Measurements from ENCODE around the gene BRME1. TPM values are rescaled to one million over a fixed set of nuclear protein-coding genes. Genes with fewer than 3 reads are reported as not detected.

BRME1 gene
- total RNA-seq, 8 experiments from 2014 or later, result 0.51 to 5.2 (median 3.2) TPM

DNA sequence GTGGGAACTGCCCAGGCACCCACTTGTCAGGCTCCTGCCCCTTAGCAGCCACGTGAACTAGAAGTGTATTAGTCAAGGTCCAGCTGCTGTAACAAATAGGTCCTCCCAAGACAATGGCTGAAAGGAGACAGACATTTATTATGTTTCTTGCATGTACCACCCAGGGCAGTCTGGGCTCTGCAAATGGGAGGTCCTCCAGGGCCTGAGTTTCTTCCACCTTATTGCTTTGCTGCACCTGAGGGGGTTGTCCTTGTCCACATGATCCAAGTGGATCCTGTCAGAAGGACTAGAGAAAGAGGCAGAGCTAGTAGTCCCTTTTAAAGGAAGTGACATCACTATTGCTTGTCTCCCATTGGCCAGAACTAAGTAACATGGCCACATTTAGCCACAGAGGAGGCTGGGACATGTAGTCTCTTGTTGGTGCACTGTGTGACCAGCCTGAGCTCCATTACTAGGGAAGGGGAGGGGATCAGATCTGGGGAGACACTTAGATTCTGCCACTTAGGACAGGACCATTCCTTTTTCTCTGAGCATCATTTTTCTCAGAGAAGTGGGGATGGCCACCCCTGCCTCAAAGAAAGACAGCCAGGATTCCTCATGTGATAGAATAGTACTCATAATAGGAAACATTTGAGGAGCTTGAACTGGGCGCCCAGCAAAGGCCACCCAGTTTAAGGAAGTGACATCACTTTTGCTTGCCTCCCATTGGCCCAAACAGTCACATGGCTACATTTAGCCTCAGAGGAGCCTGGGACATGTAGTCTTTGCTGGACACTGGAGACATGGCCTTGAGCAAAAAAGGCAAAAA, 15.2 kb upstream of the BRME1 start:
- in situ Hi-C loops (cut with MboI; ENCODE audit: low pct_unique_long_range_greater_than_20kb in 2 of 9, low sequenced_read_pairs in 9 of 9, unreplicated experiment in 9 of 9), result no loop called here
- H3K27ac ChIP-seq, result no peak overlapping the region
- 40 to 100% (median 85%) methylated on average over 1 to 2 of the region's 2 CpGs; no CpG with 5 or more reads in 4 of the 10 experiments for WGBS, 10 experiments

DNA sequence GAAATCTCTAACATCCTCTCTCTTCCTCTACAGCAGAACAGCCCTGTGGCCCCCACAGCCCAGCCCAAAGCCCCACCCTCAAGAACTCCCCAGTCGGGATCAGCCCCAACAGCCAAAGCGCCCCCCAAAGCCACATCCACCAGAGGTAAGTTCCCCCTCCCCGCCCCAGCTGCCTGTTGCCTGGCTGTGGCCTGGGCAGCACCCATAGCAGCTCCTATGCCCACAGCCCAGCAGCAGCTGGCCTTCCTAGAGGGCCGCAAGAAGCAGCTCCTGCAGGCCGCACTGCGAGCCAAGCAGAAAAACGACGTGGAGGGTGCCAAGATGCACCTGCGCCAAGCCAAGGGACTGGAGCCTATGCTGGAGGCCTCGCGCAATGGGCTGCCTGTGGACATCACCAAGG, 14.6 kb upstream of the BRME1 start:
- Histone ChIP-seq H3K4me3 (no peak overlapping the region), H3K4me1 (replicated peaks in 1 of 2) (no peaks in the 10 kb centered on the region), H3K27ac (no peak overlapping the region)
- ATAC-seq (replicated peaks in 6 of 8), result no peak
- 100% methylated on average over 1 to 4 of the region's 11 CpGs; no CpG with 5 or more reads in 6 of the 10 experiments for WGBS, 10 experiments
- in situ Hi-C loops (cut with MboI; ENCODE audit: low pct_unique_long_range_greater_than_20kb in 2 of 9, low sequenced_read_pairs in 9 of 9, unreplicated experiment in 9 of 9), result no loop called here

More for the DNA sequence above, 15.2 kb upstream of the BRME1 start:
- peak; percentile 38 to 94 (median 66) for ATAC-seq (replicated peaks in 6 of 8)
- Histone ChIP-seq H3K4me1 (replicated peaks in 1 of 2) (no peaks in the 10 kb centered on the region), H3K4me3 (no peak overlapping the region)

GRCh38 chr19:13918726-13919411, 13.0 kb upstream of the BRME1 start:
- Histone ChIP-seq H3K4me3 (no peak overlapping the region), H3K27ac (no peak overlapping the region), H3K4me1 (replicated peaks in 1 of 2) (no peaks in the 10 kb centered on the region)
- ATAC-seq (replicated peaks in 6 of 8), result peak in 2 of 8 experiments; percentile 7 to 8
- in situ Hi-C loops (cut with MboI; ENCODE audit: low pct_unique_long_range_greater_than_20kb in 2 of 9, low sequenced_read_pairs in 9 of 9, unreplicated experiment in 9 of 9), result no loop called here
- WGBS, 10 experiments, result 100% methylated on average over 3 of the region's 34 CpGs; no CpG with 5 or more reads in 9 of the 10 experiments

DNA sequence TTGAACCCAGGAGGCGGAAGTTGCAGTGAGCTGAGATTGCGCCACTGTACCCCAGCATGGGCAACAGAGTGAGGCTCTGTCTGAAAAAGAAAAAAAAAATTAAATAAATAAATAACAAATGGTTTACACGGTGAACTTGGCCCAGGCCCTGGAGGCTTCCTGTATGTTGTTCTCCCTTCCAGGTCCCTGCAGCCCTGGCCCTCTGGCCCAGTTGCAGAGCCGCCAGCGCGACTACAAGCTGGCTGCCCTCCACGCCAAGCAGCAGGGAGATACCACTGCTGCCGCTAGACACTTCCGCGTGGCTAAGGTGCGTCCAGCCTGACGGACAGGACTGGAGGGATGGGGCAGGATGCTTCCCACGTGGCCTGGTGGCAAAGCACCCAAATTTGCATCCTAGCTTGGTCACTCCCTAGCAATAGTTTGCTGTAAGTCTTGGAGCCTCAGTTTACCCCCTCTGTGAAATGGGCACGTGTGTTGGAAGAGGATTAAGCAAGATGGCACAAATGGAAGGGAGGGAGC, 12.0 kb upstream of the BRME1 start:
- H3K4me1 ChIP-seq (replicated peaks in 1 of 2), result no peaks in the 10 kb centered on the region
- in situ Hi-C loops (cut with MboI; ENCODE audit: low pct_unique_long_range_greater_than_20kb in 2 of 9, low sequenced_read_pairs in 9 of 9, unreplicated experiment in 9 of 9), result no loop called here
- ATAC-seq (replicated peaks in 6 of 8), result no peak
- no peak overlapping the region for H3K4me3 ChIP-seq
- WGBS, 10 experiments, result 89 to 95% (median 91%) methylated on average over 6 to 9 of the region's 14 CpGs; no CpG with 5 or more reads in 7 of the 10 experiments
- H3K27ac ChIP-seq, result no peak overlapping the region

DNA sequence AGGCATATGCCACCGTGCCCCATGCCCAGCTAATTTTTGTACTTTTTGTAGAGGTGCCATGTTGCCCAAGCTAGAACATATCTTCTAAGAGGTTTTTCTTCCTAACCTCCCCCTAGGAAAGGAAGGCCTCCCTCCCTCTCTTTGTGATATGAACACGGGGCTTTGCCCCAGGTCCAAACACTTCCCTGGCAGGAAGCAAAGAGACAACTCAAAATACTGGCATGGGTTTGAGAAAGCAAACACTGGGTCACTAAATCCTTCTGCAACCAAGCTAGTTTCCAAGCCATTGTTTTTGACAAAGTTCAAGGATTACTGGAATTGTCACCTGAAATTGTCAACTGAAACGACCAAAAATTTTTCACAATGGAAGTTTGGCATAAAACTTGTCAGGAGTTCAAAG, 8.9 kb upstream of the BRME1 start:
- Histone ChIP-seq H3K27ac (no peak overlapping the region), H3K4me3 (no peak overlapping the region), H3K4me1 (replicated peaks in 1 of 2) (no peaks in the 10 kb centered on the region)
- no peak for ATAC-seq (replicated peaks in 6 of 8)
- 67 to 100% (median 86%) methylated on average over 1 to 3 of the region's 3 CpGs; no CpG with 5 or more reads in 2 of the 10 experiments for WGBS, 10 experiments
- in situ Hi-C loops (cut with MboI; ENCODE audit: low pct_unique_long_range_greater_than_20kb in 2 of 9, low sequenced_read_pairs in 9 of 9, unreplicated experiment in 9 of 9), result no loop called here

DNA sequence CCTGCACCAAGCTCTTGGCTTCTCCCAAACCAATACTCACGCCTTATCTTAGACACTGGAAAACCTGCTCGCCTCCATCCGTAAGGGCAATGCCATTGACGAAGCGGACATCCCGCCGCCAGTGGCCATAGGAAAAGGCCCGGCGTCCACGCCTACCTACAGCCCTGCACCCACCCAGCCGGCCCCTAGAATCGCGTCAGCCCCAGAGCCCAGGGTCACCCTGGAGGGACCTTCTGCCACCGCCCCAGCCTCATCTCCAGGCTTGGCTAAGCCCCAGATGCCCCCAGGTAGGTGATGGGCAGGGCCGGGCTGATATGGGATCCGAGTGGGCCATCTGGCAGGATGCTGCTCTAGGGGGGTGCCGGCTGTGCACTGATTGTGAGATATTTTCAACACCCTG, 7.4 kb upstream of the BRME1 start:
- no peak for ATAC-seq (replicated peaks in 6 of 8)
- no peak overlapping the region for H3K27ac ChIP-seq
- WGBS, 10 experiments, result 95 to 100% (median 100%) methylated on average over 2 to 4 of the region's 17 CpGs; no CpG with 5 or more reads in 7 of the 10 experiments
- H3K4me3 ChIP-seq, result no peak overlapping the region
- in situ Hi-C loops (cut with MboI; ENCODE audit: low pct_unique_long_range_greater_than_20kb in 2 of 9, low sequenced_read_pairs in 9 of 9, unreplicated experiment in 9 of 9), result no loop called here
- no peaks in the 10 kb centered on the region for H3K4me1 ChIP-seq (replicated peaks in 1 of 2)

- WGBS, 10 experiments, result 100% methylated on average over 1 of the region's 2 CpGs; no CpG with 5 or more reads in 9 of the 10 experiments
- ATAC-seq (replicated peaks in 6 of 8), result no peak
- in situ Hi-C loops (cut with MboI; ENCODE audit: low pct_unique_long_range_greater_than_20kb in 2 of 9, low sequenced_read_pairs in 9 of 9, unreplicated experiment in 9 of 9), result no loop called here
- no peak overlapping the region for H3K27ac ChIP-seq
- H3K4me3 ChIP-seq, result no peak overlapping the region
- H3K4me1 ChIP-seq (replicated peaks in 1 of 2), result peaks cover 0 to 5% of the 10 kb centered on the region in 2 donors
These were observed 3.5 kb upstream of the BRME1 start for GRCh38 chr19:13909430-13909829.

- Histone ChIP-seq H3K4me1 (replicated peaks in 1 of 2) (peaks cover 0 to 5% of the 10 kb centered on the region in 2 donors), H3K4me3 (no peak overlapping the region), H3K27ac (no peak overlapping the region)
- no peak for ATAC-seq (replicated peaks in 6 of 8)
- in situ Hi-C loops (cut with MboI; ENCODE audit: low pct_unique_long_range_greater_than_20kb in 2 of 9, low sequenced_read_pairs in 9 of 9, unreplicated experiment in 9 of 9), result no loop called here
- 60 to 100% (median 91%) methylated on average over 1 to 4 of the region's 8 CpGs; no CpG with 5 or more reads in 2 of the 10 experiments for WGBS, 10 experiments
These were observed 2.8 kb upstream of the BRME1 start for GRCh38 chr19:13908674-13909073.

- Histone ChIP-seq H3K27ac (no peak overlapping the region), H3K4me3 (peak overlapping the region; percentile 63 to 97 (median 73)), H3K4me1 (replicated peaks in 1 of 2) (peaks cover 0 to 5% of the 10 kb centered on the region in 2 donors)
- WGBS, 10 experiments, result 71 to 94% (median 80%) methylated on average over 1 to 5 of the region's 5 CpGs; no CpG with 5 or more reads in 3 of the 10 experiments
- in situ Hi-C loops (cut with MboI; ENCODE audit: low pct_unique_long_range_greater_than_20kb in 2 of 9, low sequenced_read_pairs in 9 of 9, unreplicated experiment in 9 of 9), result no loop called here
- no peak for ATAC-seq (replicated peaks in 6 of 8)
These were observed 993 bp upstream of the BRME1 start for GRCh38 chr19:13906910-13907309.

DNA sequence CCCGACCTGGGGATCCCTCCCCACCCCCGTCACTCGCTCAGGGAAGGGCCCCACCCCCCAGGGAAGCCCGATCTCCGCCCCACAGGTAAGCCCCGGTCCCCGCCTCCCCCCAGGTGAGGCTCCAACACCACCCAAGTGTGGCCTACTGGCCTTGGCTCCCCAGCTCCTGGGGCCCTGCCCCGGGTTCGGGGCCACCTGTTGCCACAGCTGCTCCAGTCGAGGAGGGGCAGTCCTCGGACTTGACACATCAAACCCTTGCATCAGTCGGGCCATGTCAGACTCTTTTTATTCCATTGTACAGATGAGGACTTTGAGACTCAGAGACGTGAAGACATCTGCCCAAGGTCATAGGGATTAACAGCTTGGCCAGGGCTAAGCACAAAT, 596 bp upstream of the BRME1 start:
- no peak overlapping the region for H3K27ac ChIP-seq
- 3 to 4% methylated on average over 4 of the region's 13 CpGs; no CpG with 5 or more reads in 8 of the 10 experiments for WGBS, 10 experiments
- in situ Hi-C loops (cut with MboI; ENCODE audit: low pct_unique_long_range_greater_than_20kb in 2 of 9, low sequenced_read_pairs in 9 of 9, unreplicated experiment in 9 of 9), result no loop called here
- peaks cover 0 to 5% of the 10 kb centered on the region in 2 donors for H3K4me1 ChIP-seq (replicated peaks in 1 of 2)
- H3K4me3 ChIP-seq, result peak overlapping the region; percentile 63 to 97 (median 73)
- peak in 3 of 8 experiments; percentile 8 to 12 (median 9) for ATAC-seq (replicated peaks in 6 of 8)

GRCh38 chr19:13902993-13903555, 2.8 kb downstream of the BRME1 start:
- WGBS, 10 experiments, result 20 to 100% (median 79%) methylated on average over 1 to 4 of the region's 4 CpGs; no CpG with 5 or more reads in 6 of the 10 experiments
- in situ Hi-C loops (cut with MboI; ENCODE audit: low pct_unique_long_range_greater_than_20kb in 2 of 9, low sequenced_read_pairs in 9 of 9, unreplicated experiment in 9 of 9), result no loop called here
- Histone ChIP-seq H3K4me3 (no peak overlapping the region), H3K4me1 (replicated peaks in 1 of 2) (peaks cover 0 to 5% of the 10 kb centered on the region in 2 donors), H3K27ac (no peak overlapping the region)
- no peak for ATAC-seq (replicated peaks in 6 of 8)

GRCh38 chr19:13899912-13900584, 5.9 kb downstream of the BRME1 start:
- no peaks in the 10 kb centered on the region for H3K4me1 ChIP-seq (replicated peaks in 1 of 2)
- no peak for ATAC-seq (replicated peaks in 6 of 8)
- in situ Hi-C loops (cut with MboI; ENCODE audit: low pct_unique_long_range_greater_than_20kb in 2 of 9, low sequenced_read_pairs in 9 of 9, unreplicated experiment in 9 of 9), result loop anchor here in 7 of 9 experiments (25.0 kb wide), 2 partner anchors 162 to 512 kb away; partner anchors contain the start of genes MISP3 (in 6 of the 7), PALM3 (in 6 of the 7) and DDX39A (in 1 of the 7)
- H3K4me3 ChIP-seq, result no peak overlapping the region
- no peak overlapping the region for H3K27ac ChIP-seq
- 0 to 100% (median 71%) methylated on average over 1 to 4 of the region's 5 CpGs; no CpG with 5 or more reads in 2 of the 10 experiments for WGBS, 10 experiments
